Fibroblast of gingiva (primary cell): Measurements from ENCODE around the gene FAM217A.
A peak's percentile ranks its signal among the peaks of the same experiment; 100 is the strongest.

ENCODE experiments used
- DNase-seq: peaks from one replicate; pipeline ENCODE4 v3.0.0-alpha.2; 2011; ENCODE audit warnings: low read depth

FAM217A gene

DNA sequence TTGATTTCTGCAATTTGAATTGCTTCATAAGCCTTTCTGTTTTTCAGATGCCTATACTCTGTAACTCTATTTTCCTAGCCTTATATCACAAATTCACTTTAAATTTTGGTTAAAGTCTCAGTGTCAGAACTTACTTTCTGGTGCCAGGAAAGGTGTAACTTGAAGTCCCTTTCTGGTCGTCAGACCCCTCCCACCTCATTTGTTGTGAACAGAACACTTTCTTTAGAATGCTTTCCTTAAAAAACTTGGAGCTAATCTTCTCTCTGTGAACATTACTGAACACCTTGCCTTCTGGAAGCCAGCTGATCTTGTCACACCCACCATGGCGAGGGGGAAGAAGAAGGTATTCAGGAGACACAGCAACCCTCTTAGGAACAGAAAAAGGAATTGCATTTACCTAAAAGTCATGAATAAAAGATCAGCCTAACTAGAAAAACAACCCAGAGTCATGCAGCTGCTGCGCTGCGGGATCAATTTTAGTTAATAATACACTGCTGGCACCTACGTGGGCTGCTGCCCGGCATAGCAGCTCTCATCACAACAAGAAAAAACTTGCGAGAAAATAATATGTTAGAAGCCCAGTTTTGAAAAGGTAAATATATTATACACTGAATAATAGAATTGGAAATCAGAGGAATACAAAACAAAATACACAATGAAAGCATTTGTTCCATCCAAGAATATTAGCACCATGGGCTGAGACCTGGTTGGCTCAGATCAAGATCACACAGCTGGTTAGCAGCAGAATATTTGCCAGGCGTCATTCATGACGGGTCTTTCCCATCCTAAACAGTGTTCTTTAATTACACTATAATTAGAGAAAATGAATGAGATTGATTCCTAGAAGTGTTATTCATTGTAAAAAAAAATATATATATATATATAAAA lies 5.8 kb upstream of the FAM217A start:
- no peak for DNase-seq

DNA sequence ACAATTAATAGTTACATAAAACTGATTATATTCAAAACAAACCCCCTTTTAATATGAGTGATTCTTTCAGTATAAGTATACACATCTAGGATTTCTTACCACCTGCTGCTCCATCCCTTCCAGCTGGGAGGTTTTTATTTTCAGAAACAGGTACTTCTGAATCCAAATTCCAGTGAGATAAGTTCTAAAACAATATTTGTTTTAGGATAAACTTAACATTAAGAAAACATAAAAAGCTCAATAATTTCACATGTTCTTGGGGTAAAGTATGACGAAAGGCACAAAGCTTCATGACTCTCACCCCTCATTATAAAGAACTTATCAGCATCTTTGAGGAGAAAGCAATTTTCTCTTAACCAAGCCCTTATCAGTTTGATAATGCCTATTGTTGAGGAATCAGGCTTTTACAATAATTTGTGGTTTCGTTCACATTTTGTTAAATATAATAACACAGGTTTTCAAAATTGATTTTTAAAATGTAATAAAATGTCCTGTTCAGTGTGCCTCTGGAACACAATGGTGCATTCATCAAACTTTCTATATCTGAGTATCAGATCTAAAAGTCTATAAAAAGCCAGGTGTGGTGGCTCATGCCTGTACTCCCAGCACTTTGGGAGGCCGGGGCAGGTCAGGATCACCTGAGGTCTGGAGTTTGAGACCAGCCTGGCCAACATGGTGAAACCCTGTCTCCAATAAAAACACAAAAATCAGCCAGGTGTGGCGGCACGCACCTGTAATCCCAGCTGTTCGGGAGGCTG lies 4.3 kb downstream of the FAM217A start:
- DNase-seq = no peak

DNA sequence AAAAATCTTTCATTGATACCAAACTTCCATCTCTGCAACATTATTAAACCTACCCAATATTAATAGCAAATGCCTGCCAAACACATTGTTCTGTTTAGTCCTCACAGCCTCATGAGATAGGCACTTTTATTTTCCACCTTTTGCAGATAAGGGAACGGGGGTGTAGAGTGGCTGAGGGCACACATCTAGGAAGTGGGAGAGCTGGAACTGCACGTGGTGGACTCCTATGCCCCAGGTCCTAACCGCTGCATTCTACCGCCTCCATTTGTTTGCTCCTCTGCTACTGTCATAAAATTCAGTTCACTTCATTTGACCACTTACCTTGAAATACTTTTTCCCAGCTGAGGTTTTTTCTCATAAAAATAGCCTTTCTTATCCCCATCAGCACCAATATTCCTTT lies 7.6 kb downstream of the FAM217A start:
- DNase-seq = no peak

DNA sequence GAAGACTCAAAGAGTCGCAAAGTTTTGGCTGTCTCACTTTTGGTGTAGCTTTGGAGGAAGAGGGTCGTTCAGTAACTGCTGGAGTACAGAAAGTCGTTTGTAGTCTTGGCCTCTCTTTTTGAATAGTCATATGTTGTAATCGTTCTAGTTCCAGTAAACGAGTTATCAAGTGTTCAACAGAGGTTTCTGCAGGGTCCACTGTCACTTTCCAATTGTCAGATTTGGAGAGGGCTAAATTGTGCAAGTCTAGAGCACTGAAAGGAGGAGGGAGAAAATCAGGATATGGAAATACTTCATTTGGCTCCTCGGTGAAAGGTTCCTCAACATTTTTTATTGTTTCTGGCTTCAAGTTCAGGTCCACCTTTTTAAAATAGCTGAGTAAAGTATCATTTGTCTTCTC lies 9.7 kb downstream of the FAM217A start:
- DNase-seq = no peak

DNA sequence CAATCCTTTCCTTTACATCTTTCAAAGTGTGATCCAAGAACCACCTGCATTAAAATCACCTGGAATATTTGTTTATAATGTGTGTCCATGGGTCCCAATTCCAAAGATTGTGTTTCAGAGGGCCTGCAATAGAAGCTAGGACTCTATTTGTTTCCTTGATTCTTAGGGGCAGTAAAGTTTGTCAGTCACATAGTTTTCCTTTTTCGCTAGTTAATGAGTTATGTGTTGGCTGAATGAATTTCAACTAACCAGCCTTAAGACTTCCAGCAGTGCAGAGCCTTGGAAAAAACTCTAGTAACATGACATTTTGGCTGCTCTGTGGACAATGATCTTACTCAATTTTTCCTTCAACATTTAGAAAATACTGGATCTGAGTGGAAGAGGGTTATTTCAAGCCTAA lies 11.3 kb downstream of the FAM217A start:
- DNase-seq = no peak

DNA sequence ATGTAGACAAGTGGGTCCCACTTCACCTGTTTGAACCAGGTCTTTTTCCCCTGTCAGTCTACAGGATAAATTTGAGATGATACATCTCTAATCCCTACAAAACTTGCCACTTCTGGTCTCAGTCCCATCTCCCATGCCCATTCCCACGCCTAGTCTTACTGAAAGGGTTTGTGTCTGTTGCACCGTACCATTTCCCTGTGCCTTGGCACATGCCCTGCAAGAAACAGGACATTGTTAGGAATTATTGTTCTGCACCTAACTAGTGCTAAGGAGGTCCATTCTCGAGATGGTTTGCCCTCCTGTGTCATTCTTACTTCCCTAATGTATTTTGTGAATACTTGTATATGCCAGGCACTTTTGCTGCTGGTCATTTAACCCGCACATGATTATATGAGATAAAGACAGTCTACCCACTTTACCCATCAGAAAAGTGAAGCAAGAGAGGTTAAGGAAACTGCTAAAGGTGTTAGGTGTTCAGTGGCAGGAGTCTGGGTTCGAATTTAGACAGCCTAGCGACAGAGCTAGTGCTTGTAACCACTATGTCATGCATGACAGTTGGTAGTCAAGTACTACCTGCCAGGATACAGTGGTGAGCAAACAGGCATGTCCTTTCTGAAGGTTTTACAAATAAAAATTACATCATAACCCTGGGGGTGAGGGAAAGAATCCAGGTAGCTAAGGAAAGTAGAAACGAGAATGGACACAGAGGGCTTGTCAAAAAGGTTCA lies 12.7 kb downstream of the FAM217A start:
- DNase-seq = no peak

DNA sequence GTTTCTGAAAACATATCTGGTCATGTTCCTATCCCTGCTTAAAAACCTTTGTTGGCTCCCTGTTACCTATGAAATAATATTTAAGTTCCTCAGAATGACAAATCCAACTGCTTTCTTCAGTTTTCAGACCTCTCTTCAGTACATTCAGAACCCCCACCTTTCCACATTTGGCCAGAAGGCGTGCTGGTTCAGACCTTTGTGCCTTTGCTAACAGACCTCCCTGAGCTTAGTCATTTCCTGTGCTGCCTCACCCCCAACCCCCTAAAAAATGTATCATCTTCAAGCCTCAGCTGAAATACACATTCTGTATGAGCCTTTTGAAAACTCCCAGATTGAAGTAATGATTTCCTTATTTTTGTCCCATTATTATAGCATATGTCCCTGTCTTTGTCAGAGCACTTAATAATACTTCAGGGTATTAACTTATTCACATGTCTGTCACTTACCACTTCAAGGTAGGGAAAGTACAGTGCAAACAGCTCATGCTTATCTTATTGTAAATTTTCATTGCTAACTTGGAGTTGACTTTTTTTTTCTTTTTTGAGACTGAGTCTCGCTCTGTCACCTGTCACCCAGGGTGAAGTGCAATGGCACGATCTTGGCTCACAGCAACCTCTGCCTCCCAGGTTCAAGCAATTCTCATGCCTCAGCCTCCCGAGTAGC lies 19.7 kb downstream of the FAM217A start:
- peak; percentile 65 for DNase-seq

DNA sequence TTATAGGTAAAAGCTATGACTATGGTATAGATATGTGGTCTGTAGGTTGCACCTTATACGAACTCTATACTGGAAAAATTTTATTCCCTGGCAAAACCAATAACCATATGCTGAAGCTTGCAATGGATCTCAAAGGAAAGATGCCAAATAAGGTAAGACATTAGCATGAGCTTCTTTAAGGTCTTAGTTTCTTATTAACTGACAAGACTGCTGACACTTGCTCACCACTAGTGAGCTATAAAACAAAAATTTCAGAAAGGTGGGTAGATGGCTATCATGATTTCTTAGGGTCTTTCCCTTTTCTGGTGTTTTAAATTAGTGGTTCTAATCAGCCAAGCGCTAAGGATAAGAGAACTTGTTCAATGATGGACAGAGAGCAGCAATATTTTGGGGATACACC lies 21.9 kb downstream of the FAM217A start:
- DNase-seq = no peak

DNA sequence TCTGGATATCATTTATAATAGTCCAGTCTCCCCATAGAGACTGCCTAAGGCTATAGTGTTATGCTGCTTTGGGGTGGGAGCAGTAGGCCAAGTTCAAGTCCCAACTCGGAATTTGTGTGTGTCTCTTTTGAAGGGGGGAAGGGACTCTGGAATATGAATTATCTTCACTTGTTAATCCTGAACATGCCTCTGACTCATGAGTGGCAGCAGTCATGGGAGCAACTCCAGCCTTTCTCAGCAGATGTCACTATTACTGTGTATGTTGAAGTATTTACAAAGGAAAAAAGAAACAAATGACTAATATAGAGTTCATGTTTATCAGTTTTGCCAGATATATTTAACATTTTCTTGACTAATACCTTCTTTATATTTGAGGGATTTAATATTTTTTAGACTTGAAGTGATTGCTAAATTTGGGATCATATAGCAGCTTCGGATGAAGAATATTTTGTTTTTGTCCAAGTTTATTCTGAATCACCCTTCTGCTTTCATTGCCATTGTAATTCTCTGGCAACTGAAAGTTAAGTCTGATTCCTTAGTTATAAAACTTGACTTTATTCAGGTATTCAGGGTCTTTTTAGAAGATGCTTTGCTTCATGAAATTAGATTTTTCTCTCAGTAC lies 23.4 kb downstream of the FAM217A start:
- DNase-seq = peak; percentile 76

DNA sequence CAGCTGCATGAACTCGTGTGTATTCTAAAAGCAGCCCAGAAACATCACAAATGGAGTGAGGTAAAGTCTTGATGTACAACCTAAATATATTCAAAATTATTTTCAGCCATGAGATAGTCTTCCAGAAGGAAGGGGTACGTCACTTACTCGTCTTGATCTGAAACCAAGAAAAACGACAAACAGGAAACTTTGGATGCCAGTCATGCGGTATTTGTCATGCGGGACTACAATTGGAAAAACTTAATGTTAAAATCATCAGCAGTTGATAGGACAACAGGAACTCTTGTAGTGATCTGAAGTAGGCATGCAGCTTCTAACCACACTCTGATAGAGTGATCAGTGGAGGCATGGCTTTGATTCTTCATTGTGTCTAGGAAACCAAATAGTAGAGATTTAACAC lies 29.7 kb downstream of the FAM217A start:
- DNase-seq = no peak

DNA sequence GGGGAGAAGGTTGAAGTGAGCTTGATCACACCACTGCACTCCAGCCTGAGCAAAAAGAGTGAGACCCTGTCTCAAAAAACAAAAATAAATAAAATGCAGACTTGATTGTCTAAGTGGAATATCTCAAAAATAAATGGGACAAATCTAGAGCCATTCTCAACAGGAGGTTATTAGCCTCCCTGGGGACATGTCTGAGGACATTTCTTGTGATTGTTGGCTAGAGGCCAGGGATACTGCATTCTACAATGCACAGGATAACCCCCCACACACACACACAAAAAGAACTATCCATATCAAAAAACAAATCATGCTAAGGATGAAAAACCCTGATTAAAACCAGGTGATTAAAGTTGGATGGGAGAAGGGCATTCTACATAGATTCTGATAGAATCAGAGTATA lies 37.5 kb downstream of the FAM217A start:
- DNase-seq = peak; percentile 6

DNA sequence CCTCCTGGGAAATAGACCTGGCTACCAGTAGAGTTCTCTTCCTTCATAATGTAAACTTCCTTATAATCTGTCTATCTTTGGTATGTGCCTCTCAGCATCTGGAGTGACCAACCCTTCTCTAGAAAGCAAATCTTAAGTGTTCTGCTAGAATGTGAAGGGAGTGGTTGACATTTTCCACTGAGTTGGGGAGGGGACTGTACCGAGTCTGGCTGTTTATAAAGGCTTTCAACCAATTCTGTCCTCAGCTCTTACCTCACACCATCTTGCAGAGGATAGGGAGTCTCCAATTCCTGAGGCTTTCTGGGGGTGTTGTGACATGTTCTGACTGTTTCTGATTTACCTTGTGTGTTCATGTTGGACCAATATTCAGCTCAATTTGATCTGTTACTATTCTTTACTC lies 39.6 kb downstream of the FAM217A start:
- DNase-seq = peak; percentile 45

DNA sequence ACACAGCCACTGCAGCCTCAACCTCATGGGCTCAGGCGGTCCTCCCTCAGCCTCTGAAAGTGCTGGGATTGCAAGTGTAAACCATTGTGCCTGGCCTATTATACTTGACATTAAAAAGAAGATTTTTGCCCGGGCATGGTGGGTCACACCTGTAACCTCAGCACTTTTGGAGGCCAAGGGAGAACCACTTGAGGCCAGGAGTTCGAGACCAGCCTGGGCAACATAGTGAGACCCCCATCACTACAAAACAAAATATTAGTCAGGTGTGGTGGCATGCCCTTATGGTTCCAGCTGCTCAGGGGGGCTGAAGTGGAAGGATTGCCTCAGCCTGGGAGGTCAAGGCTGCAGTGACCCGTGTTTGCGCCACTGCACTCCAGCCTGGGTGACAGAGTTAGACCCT lies 42.4 kb downstream of the FAM217A start:
- DNase-seq = no peak

DNA sequence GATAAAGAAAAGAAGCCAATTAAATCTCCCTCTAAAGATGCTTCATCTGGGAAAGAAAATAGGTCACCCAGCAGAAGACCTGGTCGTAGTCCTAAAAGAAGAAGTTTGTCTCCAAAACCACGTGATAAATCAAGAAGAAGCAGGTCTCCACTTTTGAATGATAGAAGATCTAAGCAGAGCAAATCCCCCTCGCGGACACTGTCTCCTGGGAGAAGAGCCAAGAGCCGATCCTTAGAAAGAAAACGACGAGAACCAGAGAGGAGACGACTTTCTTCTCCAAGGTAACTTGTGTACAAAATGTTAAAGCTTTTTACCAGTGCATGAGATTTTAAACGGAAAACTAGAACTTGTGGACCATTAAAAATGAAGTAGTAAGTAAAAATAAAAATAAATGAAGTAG lies 46.5 kb downstream of the FAM217A start:
- no peak for DNase-seq

DNA sequence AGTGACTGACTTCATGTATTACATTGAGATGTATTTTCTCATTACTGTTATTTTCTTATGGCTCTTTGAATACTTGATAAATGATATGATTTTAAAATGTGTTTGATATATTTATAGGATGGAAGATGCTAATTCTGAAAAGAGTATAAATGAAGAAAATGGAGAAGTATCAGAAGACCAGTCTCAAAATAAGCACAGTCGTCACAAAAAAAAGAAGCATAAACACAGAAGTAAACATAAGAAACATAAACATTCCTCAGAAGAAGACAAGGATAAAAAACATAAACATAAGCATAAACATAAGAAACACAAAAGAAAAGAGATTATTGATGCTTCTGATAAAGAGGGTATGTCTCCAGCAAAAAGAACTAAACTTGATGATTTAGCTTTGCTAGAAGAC lies 47.5 kb downstream of the FAM217A start:
- no peak for DNase-seq

DNA sequence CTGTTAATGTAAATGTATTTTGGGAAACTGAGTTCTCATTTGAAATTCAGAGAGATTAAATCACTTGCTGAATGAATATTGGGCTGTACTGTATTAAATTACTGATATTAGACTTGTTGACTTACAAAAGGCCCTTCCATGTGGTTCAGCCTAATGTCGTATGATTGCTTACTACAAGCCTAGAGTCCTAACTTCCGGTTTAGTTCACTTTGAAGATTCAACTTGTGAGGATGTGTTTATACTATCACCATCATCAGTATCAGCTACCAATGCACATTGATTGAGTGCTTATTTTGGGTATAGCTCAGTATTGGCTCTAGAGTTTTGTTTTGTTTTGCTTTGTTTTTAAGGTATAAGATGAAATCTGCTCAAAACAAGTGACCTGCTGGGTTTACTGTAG lies 48.3 kb downstream of the FAM217A start:
- DNase-seq = no peak

DNA sequence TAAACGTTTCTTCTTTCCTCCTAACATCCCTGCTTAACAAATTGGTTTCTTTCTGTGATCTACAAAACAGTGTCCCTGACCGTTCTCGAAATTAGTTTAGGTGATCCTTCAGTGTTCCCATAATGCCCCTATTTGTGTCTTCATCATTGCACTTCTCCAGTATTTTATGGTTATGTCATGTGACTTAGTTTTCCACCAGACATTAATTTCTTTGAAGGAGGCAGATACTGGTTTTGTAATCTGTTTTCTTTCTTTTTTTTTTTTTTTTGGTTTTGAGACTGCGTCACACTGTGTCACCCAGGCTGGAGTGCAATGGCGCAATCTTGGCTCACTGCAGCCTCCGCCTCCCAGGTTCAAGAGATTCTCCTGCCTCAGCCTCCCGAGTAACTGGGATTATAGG lies 49.2 kb downstream of the FAM217A start:
- DNase-seq = no peak

DNA sequence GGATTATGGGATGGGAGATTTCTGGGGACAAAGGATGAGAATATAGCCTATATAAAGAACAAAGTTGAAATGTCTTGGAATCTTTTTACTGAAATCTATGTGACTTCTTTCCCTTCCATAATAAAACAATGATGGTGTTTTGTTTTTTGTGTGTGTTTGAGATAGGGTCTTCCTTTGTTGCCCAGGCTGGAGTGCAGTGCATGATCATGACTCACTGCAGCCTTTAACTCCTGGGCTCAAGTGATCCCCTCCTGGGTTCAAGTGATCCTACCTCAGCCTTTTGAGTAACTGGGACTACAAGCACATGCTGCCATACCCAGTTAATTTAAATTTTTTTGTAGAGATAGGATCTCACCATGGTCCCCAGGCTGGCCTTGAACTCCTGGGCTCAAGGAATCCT lies 50.9 kb downstream of the FAM217A start:
- no peak for DNase-seq

DNA sequence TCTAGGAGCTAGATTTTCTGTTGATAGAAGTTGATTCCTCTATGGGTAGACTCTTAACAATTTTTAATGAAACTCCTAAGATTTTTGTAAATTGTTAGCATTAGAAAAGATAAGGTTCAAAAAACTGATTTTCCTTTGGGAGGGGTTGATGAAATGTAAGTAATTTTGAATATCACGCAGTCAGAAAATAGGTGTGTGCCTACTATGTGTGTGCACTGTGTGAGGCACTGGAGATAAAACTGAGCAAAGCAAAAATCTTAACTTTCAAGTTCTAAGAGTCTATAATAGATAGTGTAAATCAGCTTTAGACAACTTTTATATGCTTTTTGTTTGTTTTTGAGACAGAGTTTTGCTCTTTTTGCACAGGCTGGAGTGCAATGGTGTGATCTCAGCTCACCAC lies 53.3 kb downstream of the FAM217A start:
- no peak for DNase-seq

DNA sequence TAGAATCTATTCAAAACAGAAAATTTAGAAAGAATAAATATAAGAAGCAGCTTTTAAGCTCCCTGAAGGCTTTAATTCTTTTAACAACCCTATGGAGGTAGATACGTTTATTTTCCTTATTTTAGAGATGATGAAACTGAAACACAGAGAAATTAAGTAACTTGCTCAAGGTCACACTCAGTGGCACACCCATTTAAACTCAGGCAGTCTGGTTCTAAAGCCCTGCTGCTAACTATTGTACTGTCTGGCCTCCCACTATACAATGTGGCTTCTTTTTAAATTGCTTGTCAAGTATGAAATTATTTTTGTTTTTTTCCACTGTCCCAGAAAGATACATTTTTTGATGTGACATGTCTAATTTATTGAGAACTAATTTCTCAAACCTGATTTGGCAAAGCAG lies 55.7 kb downstream of the FAM217A start:
- no peak for DNase-seq

DNA sequence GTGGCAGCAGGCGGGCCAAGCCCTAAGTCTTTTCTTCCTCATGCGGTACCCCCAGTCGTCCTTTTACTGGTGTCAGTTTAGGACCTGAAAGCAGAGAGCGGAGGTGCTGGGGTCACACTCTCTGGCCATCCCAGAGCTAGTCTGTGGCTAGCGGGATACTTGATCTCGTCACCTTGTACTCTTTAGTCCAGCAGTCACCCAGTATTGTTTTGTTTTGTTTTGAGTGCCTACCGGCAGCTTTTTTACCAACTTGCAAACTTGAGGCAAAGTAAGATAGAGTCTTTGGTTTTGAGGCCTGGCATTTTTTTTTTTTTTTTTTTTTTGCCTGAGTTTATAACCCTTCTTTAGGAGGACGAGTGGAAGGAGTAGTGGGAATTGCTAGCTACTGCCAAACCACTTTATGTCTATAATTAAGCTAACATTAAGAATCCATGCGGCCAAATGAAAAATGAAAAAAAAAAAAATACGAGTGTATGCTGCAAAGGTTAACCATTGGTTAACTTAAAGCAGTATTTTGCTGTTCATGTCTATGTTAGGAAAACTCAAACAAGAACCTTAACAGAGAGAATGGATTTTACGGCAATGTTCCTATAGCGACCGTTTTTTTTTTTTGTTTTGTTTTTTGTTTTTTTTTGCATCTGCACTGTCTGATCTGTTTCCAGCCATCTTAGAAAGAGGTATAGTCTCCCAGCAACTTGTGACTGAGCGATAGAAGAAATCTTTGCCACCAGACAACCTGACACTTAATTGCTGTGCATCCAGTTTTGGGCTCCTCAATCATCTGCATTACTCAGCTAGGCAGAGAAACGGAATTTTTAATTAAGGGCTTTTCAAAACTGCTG lies 56.9 kb downstream of the FAM217A start:
- DNase-seq = no peak
